ENCODE data around the gene SPG11. TPM values are rescaled to one million over a fixed set of nuclear protein-coding genes. Genes with fewer than 3 reads are reported as not detected.
A peak's percentile ranks its signal among the peaks of the same experiment; 100 is the strongest.
"Not testable (repeated sequence)": the region's sequence is repeated elsewhere in the genome, so short reads cannot be mapped to it uniquely, and the experiment has no call there.

Gene SPG11
- polyA plus RNA-seq, 2 donors: 23.5 to 29.4 TPM

- Histone ChIP-seq H3K36me3 (ENCODE audit: control insufficient read depth in 2 of 2, insufficient read depth in 2 of 2, low read length in 1 of 2) (peaks cover 4 to 10% of the 10 kb centered on the region in 2 donors), H3K4me3 (ENCODE audit: low read depth in 1 of 2, low read length in 2 of 2) (no peak overlapping the region), H3K27ac (ENCODE audit: low read depth in 2 of 2, low read length in 1 of 2) (no peak overlapping the region), H3K27me3 (ENCODE audit: control insufficient read depth in 1 of 2, insufficient read depth in 2 of 2, low read length in 2 of 2) (no peaks in the 10 kb centered on the region), H3K4me1 (ENCODE audit: control insufficient read depth in 2 of 2, insufficient read depth in 2 of 2, low read length in 1 of 2) (no peaks in the 10 kb centered on the region), H3K9me3 (ENCODE audit: control insufficient read depth in 2 of 2, insufficient read depth in 1 of 2, low read depth in 1 of 2, low read length in 1 of 2) (no peaks in the 10 kb centered on the region)
- WGBS, 2 donors: 36 to 57% methylated on average over 1 of the region's 1 CpG
Measured at GRCh38 chr15:44574734-44575133, 88.7 kb downstream of the SPG11 start.

GRCh38 chr15:44573386-44573785 is 90.1 kb downstream of the SPG11 start:
- Histone ChIP-seq H3K36me3 (ENCODE audit: control insufficient read depth in 2 of 2, insufficient read depth in 2 of 2, low read length in 1 of 2) (peaks cover 4 to 12% of the 10 kb centered on the region in 2 donors), H3K27me3 (ENCODE audit: control insufficient read depth in 1 of 2, insufficient read depth in 2 of 2, low read length in 2 of 2) (no peaks in the 10 kb centered on the region), H3K4me3 (ENCODE audit: low read depth in 1 of 2, low read length in 2 of 2) (no peak overlapping the region), H3K4me1 (ENCODE audit: control insufficient read depth in 2 of 2, insufficient read depth in 2 of 2, low read length in 1 of 2) (no peaks in the 10 kb centered on the region), H3K9me3 (ENCODE audit: control insufficient read depth in 2 of 2, insufficient read depth in 1 of 2, low read depth in 1 of 2, low read length in 1 of 2) (no peaks in the 10 kb centered on the region), H3K27ac (ENCODE audit: low read depth in 2 of 2, low read length in 1 of 2) (no peak overlapping the region)
- WGBS, 2 donors: 87 to 91% methylated on average over 6 of the region's 6 CpGs

GRCh38 chr15:44570361-44570760 is 93.1 kb downstream of the SPG11 start:
- 92 to 96% methylated on average over 4 of the region's 4 CpGs for WGBS, 2 donors

GRCh38 chr15:44569316-44569715 is 94.1 kb downstream of the SPG11 start:
- Histone ChIP-seq H3K27me3 (ENCODE audit: control insufficient read depth in 1 of 2, insufficient read depth in 2 of 2, low read length in 2 of 2) (no peaks in the 10 kb centered on the region), H3K27ac (ENCODE audit: low read depth in 2 of 2, low read length in 1 of 2) (no peak overlapping the region), H3K4me1 (ENCODE audit: control insufficient read depth in 2 of 2, insufficient read depth in 2 of 2, low read length in 1 of 2) (no peaks in the 10 kb centered on the region), H3K4me3 (ENCODE audit: low read depth in 1 of 2, low read length in 2 of 2) (no peak overlapping the region), H3K36me3 (ENCODE audit: control insufficient read depth in 2 of 2, insufficient read depth in 2 of 2, low read length in 1 of 2) (peaks cover 16 to 36% of the 10 kb centered on the region in 2 donors), H3K9me3 (ENCODE audit: control insufficient read depth in 2 of 2, insufficient read depth in 1 of 2, low read depth in 1 of 2, low read length in 1 of 2) (peaks cover 0 to 7% of the 10 kb centered on the region in 2 donors)
- WGBS, 2 donors: 95 to 98% methylated on average over 4 of the region's 4 CpGs

More at GRCh38 chr15:44570361-44570760, 93.1 kb downstream of the SPG11 start:
- H3K9me3 ChIP-seq (ENCODE audit: control insufficient read depth in 2 of 2, insufficient read depth in 1 of 2, low read depth in 1 of 2, low read length in 1 of 2): peaks cover 0 to 3% of the 10 kb centered on the region in 2 donors
- H3K27me3 ChIP-seq (ENCODE audit: control insufficient read depth in 1 of 2, insufficient read depth in 2 of 2, low read length in 2 of 2): no peaks in the 10 kb centered on the region
- peaks cover 16 to 29% of the 10 kb centered on the region in 2 donors for H3K36me3 ChIP-seq (ENCODE audit: control insufficient read depth in 2 of 2, insufficient read depth in 2 of 2, low read length in 1 of 2)
- H3K27ac ChIP-seq (ENCODE audit: low read depth in 2 of 2, low read length in 1 of 2): no peak overlapping the region
- H3K4me3 ChIP-seq (ENCODE audit: low read depth in 1 of 2, low read length in 2 of 2): no peak overlapping the region
- no peaks in the 10 kb centered on the region for H3K4me1 ChIP-seq (ENCODE audit: control insufficient read depth in 2 of 2, insufficient read depth in 2 of 2, low read length in 1 of 2)

GRCh38 chr15:44568338-44568737 is 95.1 kb downstream of the SPG11 start:
- Histone ChIP-seq H3K9me3 (ENCODE audit: control insufficient read depth in 2 of 2, insufficient read depth in 1 of 2, low read depth in 1 of 2, low read length in 1 of 2) (peaks cover 0 to 7% of the 10 kb centered on the region in 2 donors), H3K27ac (ENCODE audit: low read depth in 2 of 2, low read length in 1 of 2) (peak overlapping the region in 1 of 2 donors; percentile 8), H3K36me3 (ENCODE audit: control insufficient read depth in 2 of 2, insufficient read depth in 2 of 2, low read length in 1 of 2) (peaks cover 19 to 39% of the 10 kb centered on the region in 2 donors), H3K4me3 (ENCODE audit: low read depth in 1 of 2, low read length in 2 of 2) (no peak overlapping the region), H3K4me1 (ENCODE audit: control insufficient read depth in 2 of 2, insufficient read depth in 2 of 2, low read length in 1 of 2) (no peaks in the 10 kb centered on the region), H3K27me3 (ENCODE audit: control insufficient read depth in 1 of 2, insufficient read depth in 2 of 2, low read length in 2 of 2) (no peaks in the 10 kb centered on the region)
- WGBS, 2 donors: 65 to 83% methylated on average over 3 of the region's 3 CpGs

GRCh38 chr15:44566155-44566540 is 97.3 kb downstream of the SPG11 start:
- H3K9me3 ChIP-seq (ENCODE audit: control insufficient read depth in 2 of 2, insufficient read depth in 1 of 2, low read depth in 1 of 2, low read length in 1 of 2): peaks cover 0 to 7% of the 10 kb centered on the region in 2 donors
- no peak overlapping the region for H3K27ac ChIP-seq (ENCODE audit: low read depth in 2 of 2, low read length in 1 of 2)
- no peaks in the 10 kb centered on the region for H3K4me1 ChIP-seq (ENCODE audit: control insufficient read depth in 2 of 2, insufficient read depth in 2 of 2, low read length in 1 of 2)
- H3K36me3 ChIP-seq (ENCODE audit: control insufficient read depth in 2 of 2, insufficient read depth in 2 of 2, low read length in 1 of 2): peaks cover 19 to 37% of the 10 kb centered on the region in 2 donors
- H3K27me3 ChIP-seq (ENCODE audit: control insufficient read depth in 1 of 2, insufficient read depth in 2 of 2, low read length in 2 of 2): no peaks in the 10 kb centered on the region
- no peak overlapping the region for H3K4me3 ChIP-seq (ENCODE audit: low read depth in 1 of 2, low read length in 2 of 2)
- WGBS, 2 donors: 95 to 96% methylated on average over 4 of the region's 4 CpGs

- 96 to 98% methylated on average over 8 of the region's 8 CpGs for WGBS, 2 donors
- Histone ChIP-seq H3K27ac (ENCODE audit: low read depth in 2 of 2, low read length in 1 of 2) (no peak overlapping the region), H3K4me3 (ENCODE audit: low read depth in 1 of 2, low read length in 2 of 2) (no peak overlapping the region), H3K36me3 (ENCODE audit: control insufficient read depth in 2 of 2, insufficient read depth in 2 of 2, low read length in 1 of 2) (peaks cover 19 to 37% of the 10 kb centered on the region in 2 donors), H3K27me3 (ENCODE audit: control insufficient read depth in 1 of 2, insufficient read depth in 2 of 2, low read length in 2 of 2) (no peaks in the 10 kb centered on the region), H3K9me3 (ENCODE audit: control insufficient read depth in 2 of 2, insufficient read depth in 1 of 2, low read depth in 1 of 2, low read length in 1 of 2) (peaks cover 0 to 7% of the 10 kb centered on the region in 2 donors), H3K4me1 (ENCODE audit: control insufficient read depth in 2 of 2, insufficient read depth in 2 of 2, low read length in 1 of 2) (no peaks in the 10 kb centered on the region)
Measured at GRCh38 chr15:44565387-44566154, 97.9 kb downstream of the SPG11 start.

GRCh38 chr15:44560926-44561325 is 102.5 kb downstream of the SPG11 start:
- H3K4me3 ChIP-seq (ENCODE audit: low read depth in 1 of 2, low read length in 2 of 2); H3K4me1 ChIP-seq (ENCODE audit: control insufficient read depth in 2 of 2, insufficient read depth in 2 of 2, low read length in 1 of 2); H3K27me3 ChIP-seq (ENCODE audit: control insufficient read depth in 1 of 2, insufficient read depth in 2 of 2, low read length in 2 of 2); H3K27ac ChIP-seq (ENCODE audit: low read depth in 2 of 2, low read length in 1 of 2); H3K9me3 ChIP-seq (ENCODE audit: control insufficient read depth in 2 of 2, insufficient read depth in 1 of 2, low read depth in 1 of 2, low read length in 1 of 2): not testable (repeated sequence)
- H3K36me3 ChIP-seq (ENCODE audit: control insufficient read depth in 2 of 2, insufficient read depth in 2 of 2, low read length in 1 of 2): peaks cover 15 to 22% of the 10 kb centered on the region in 2 donors

GRCh38 chr15:44554934-44555723 is 108.3 kb downstream of the SPG11 start:
- H3K36me3 ChIP-seq (ENCODE audit: control insufficient read depth in 2 of 2, insufficient read depth in 2 of 2, low read length in 1 of 2): peaks cover 7 to 10% of the 10 kb centered on the region in 2 donors
- 87 to 91% methylated on average over 4 of the region's 4 CpGs for WGBS, 2 donors
- no peaks in the 10 kb centered on the region for H3K27me3 ChIP-seq (ENCODE audit: control insufficient read depth in 1 of 2, insufficient read depth in 2 of 2, low read length in 2 of 2)
- no peak overlapping the region for H3K27ac ChIP-seq (ENCODE audit: low read depth in 2 of 2, low read length in 1 of 2)
- H3K4me3 ChIP-seq (ENCODE audit: low read depth in 1 of 2, low read length in 2 of 2): no peak overlapping the region
- H3K9me3 ChIP-seq (ENCODE audit: control insufficient read depth in 2 of 2, insufficient read depth in 1 of 2, low read depth in 1 of 2, low read length in 1 of 2): no peaks in the 10 kb centered on the region
- H3K4me1 ChIP-seq (ENCODE audit: control insufficient read depth in 2 of 2, insufficient read depth in 2 of 2, low read length in 1 of 2): no peaks in the 10 kb centered on the region
